Choroid plexus epithelial cell (primary cell): Measurements from ENCODE around the gene TMEM266.

Experiments used
- DNase-seq: peaks from one replicate; pipeline ENCODE4 v3.0.0-alpha.2; 2010; ENCODE audit warnings: low read depth
- H3K4me3 ChIP-seq: 2 replicates; pipeline ENCODE4 v1.5.1; 2011; ENCODE audit warnings: low read depth, mild to moderate bottlenecking, control low read depth, low read length, moderate library complexity
- TF ChIP-seq, protein P1 (sequence below): conservative IDR thresholded peaks from 2 replicates; pipeline ENCODE4 v1.5.1; 2011; ENCODE audit warnings: low read depth, mild to moderate bottlenecking, control low read depth, inconsistent platforms, low read length, moderate library complexity

TMEM266 gene

DNA sequence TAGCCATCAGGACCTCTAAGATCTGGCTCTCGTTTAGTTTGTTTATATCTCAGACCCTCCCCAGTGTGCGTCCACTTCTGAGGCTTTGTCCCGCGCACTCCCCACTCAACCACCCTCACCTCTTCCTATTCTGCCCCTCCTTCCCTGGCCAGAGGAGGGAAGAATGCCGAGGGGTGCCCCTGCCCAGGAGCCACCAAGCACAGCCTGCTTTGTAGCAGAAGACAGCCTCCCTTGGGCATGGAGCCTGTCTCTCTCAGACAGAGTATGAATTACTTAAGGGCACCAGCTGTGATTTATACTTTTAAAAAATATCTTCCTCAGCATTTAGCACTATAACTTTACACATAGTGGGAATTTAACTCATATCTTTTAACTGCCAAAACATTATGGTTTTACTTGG, 6.0 kb downstream of the TMEM266 start:
- no peak for DNase-seq
- no peak overlapping the region for H3K4me3 ChIP-seq
- TF ChIP-seq, protein P1, sequence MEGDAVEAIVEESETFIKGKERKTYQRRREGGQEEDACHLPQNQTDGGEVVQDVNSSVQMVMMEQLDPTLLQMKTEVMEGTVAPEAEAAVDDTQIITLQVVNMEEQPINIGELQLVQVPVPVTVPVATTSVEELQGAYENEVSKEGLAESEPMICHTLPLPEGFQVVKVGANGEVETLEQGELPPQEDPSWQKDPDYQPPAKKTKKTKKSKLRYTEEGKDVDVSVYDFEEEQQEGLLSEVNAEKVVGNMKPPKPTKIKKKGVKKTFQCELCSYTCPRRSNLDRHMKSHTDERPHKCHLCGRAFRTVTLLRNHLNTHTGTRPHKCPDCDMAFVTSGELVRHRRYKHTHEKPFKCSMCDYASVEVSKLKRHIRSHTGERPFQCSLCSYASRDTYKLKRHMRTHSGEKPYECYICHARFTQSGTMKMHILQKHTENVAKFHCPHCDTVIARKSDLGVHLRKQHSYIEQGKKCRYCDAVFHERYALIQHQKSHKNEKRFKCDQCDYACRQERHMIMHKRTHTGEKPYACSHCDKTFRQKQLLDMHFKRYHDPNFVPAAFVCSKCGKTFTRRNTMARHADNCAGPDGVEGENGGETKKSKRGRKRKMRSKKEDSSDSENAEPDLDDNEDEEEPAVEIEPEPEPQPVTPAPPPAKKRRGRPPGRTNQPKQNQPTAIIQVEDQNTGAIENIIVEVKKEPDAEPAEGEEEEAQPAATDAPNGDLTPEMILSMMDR = no peak

DNA sequence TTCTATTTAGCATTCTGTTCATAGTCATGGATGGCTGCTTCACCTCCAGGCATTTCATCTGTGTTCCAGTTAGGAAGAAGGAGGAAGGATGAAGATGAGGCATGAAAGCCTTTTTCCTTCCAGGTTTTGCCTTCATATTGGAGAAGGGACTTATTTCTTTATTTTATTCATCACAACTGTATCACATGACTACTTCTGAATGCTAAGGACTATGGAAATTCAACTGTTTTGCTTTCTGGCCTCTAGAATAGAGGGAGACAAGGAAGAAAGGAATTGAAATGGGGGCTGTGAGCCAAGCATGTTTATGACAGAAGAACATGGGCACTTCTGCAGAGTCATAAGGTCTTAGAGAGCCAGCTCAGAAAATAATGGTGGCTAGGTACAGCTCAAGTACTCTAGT, 10.4 kb downstream of the TMEM266 start:
- DNase-seq = no peak
- no peak overlapping the region for H3K4me3 ChIP-seq
- TF ChIP-seq, protein P1 = no peak

DNA sequence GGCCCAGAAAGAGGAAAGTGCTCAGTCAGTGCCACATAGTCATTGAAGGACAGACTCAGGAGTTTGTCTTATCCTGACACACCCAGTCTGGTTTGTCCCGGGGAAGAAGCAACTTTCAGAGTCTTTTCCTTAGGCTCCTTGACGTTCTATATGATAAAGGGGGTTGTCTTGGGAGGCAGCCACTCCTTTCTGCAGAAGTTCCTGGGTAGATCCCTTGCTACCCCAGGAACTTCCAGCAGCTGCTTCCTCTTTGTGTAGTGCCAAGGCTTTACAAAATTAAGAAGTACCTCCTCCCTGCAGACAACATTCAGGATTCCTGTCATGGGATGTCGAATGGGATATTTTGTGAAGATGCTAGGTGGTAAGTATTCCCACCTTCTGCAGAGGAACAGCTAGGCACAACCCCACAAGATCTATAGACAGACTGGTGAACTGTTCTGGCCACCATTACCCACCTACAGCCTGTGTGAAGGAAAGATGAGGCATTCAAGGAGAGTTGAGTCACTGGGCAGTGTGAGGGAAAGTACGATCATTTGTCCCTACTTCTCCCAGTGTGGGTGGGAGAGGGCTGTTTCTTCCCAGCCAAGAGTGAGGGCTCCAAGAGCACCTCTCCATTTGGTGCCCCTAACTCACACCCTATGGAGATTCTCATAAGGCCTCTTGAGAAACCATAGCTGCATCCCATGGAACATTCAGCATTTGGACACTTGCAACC, 11.3 kb downstream of the TMEM266 start:
- TF ChIP-seq, protein P1 = no peak
- no peak overlapping the region for H3K4me3 ChIP-seq
- DNase-seq = no peak

DNA sequence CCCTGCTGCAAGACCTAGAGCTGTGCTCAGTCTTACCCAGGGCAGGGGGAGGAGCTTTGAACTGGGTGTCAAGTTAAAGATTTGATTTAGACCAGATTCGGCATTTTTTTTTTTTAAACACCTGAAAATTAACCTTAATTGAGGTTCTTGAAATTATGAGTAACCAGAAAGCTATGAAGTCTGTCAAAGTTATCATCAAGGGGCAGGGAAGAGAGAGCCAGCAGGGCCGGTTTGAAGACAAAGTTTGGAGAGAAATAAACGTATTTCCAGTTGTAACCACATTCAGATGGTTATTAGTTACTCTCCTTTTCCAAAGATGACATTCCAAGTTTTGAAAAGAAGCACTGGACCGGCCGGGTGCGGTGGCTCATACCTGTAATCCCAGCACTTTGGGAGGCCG, 12.0 kb downstream of the TMEM266 start:
- TF ChIP-seq, protein P1 = no peak
- no peak for DNase-seq
- H3K4me3 ChIP-seq = no peak overlapping the region

DNA sequence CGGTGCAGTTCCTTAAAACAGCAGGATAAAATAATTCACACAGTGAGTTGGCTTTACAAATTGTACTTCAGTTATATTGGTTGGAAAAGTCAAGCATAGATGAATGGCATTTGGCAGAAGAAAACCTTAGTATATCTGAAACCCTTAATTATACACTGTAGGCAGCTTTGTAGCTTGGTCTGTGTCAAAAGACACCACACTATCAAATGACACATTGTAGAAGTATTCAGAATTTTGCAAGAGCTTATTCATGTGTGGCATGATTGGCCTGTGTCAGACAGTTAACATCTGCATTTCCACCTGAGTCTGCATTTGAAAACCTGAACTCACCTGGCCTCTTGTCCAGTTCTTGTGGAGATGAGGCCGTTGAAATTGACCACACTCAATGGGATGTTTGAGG, 13.8 kb downstream of the TMEM266 start:
- DNase-seq = no peak
- H3K4me3 ChIP-seq = no peak overlapping the region
- TF ChIP-seq, protein P1 = no peak

DNA sequence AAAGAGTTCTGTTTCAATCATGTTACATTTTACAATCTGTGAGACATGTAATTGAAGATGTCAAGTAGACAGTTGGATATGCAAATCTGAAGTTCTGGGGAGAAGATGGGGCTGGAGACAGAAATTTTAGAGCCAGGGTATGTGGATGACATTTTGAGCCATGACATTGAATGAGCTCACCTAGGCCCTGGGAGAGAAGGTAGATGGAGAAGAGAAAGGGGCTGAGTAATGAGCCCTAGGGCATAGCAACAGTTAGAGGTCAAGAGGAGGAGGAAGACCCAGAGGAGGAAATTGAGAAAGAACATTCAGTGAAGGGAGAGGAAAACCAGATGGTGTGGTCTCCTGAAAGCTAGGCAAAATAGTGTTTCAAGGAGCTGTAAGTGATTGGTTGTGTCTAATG, 15.3 kb downstream of the TMEM266 start:
- no peak for DNase-seq
- no peak overlapping the region for H3K4me3 ChIP-seq
- TF ChIP-seq, protein P1 = no peak

DNA sequence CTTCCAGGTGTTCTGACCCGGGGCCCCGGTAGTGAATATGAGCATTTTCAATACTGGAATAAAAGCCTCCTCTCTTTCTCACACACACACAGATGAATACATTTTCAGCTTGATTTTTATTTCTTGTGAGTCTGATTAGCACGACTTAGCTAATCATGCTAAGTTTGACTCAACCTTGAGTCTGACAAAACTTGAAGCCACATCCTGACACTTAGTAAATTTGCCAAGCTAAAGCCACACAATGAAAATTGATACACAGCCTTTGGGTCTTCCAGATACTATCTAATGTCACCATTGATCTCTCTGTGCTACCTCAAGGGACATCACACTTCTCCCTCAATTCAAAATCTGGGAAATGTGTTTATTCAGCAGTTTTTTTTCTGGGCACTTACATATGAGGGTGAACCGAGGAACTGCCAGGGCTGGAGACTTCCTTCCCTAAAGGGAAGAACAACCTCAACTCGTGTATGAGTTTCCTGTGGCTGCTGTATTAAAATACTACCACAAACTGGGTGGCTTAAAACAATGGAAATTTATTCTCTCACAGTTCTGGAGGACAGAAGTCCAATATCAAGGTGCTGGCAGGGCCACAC, 18.6 kb downstream of the TMEM266 start:
- no peak for DNase-seq
- TF ChIP-seq, protein P1 = no peak

More for the DNA sequence above, 18.6 kb downstream of the TMEM266 start:
- H3K4me3 ChIP-seq = no peak overlapping the region
